ENCODE measurements around the gene HIRIP3. TPM values are rescaled to one million over a fixed set of nuclear protein-coding genes. Genes with fewer than 3 reads are reported as not detected.
"Not testable (repeated sequence)": the region's sequence is repeated elsewhere in the genome, so short reads cannot be mapped to it uniquely, and the experiment has no call there.

Gene HIRIP3
- total RNA-seq, 1 experiment from 2014 or later = 18.4 TPM

DNA sequence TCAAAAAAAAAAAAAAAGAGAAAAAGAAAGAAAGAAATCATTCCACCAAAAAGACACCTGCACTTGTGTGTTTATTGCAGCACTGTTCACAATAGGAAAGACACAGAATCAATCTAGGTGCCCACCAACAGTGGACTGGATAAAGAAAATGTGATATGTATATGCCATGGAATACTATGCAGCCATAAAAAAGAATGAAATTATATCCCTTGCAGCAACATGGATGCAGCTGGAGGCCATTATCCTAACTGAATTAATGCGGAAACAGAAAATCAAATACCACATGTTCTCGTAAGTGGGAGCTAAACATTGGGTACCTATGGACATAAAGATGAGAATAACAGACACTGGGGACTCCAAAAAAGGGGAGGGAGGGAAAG, 21.9 kb upstream of the HIRIP3 start:
- CTCF ChIA-PET = no interaction called here
- no TSS peak for BruUV-seq (replicated peaks)

GRCh38 chr16:30016555-30017276, 21.3 kb upstream of the HIRIP3 start:
- POLR2A ChIA-PET (ENCODE audit: unreplicated experiment) = no interaction called here
- intact Hi-C loops (cut with micrococcal nuclease) = no loop called here

More for the DNA sequence above, 21.9 kb upstream of the HIRIP3 start:
- H3K79me2 ChIP-seq (ENCODE audit: low read length) = no peaks in the 10 kb centered on the region
- H3F3A ChIP-seq (ENCODE audit: low read length, unreplicated experiment) = no peaks in the 10 kb centered on the region
- no peaks in the 10 kb centered on the region for H3K27me3 ChIP-seq (ENCODE audit: low read length)
- intact Hi-C loops (cut with micrococcal nuclease) = no loop called here
- H3K4me3 ChIP-seq (ENCODE audit: low read length) = no peak overlapping the region
- H4K20me1 ChIP-seq (ENCODE audit: low read length) = no peaks in the 10 kb centered on the region
- POLR2A ChIA-PET (ENCODE audit: unreplicated experiment) = no interaction called here
- DNase-seq (no peak), ATAC-seq (no peak)
- no peaks in the 10 kb centered on the region for H3K36me3 ChIP-seq (ENCODE audit: low read depth, low read length)
- no peak overlapping the region for H3K27ac ChIP-seq (ENCODE audit: low read length)
- H3K4me1 ChIP-seq (ENCODE audit: insufficient read depth, low read length) = no peaks in the 10 kb centered on the region
- no peaks in the 10 kb centered on the region for H3K9me3 ChIP-seq (ENCODE audit: low read length)
- no peak overlapping the region for H3K4me2 ChIP-seq (ENCODE audit: low read length)
- no peak overlapping the region for H2AFZ ChIP-seq (ENCODE audit: low read length)
- no peaks in the 10 kb centered on the region for H3K9me2 ChIP-seq (replicated peaks; ENCODE audit: low read length)
- H3K9ac ChIP-seq (ENCODE audit: low read length) = no peak overlapping the region
- TF ChIP-seq EZH2 (IDR thresholded peaks at IDR 0.05; ENCODE audit: low read length, unreplicated experiment) (no peak), EZH2phosphoT487 (IDR thresholded peaks at IDR 0.05; ENCODE audit: borderline replicate concordance, low read length) (no peak), CTCF (conservative IDR thresholded peaks at IDR 0.05; ENCODE audit: low read depth, low read length) (no peak)

DNA sequence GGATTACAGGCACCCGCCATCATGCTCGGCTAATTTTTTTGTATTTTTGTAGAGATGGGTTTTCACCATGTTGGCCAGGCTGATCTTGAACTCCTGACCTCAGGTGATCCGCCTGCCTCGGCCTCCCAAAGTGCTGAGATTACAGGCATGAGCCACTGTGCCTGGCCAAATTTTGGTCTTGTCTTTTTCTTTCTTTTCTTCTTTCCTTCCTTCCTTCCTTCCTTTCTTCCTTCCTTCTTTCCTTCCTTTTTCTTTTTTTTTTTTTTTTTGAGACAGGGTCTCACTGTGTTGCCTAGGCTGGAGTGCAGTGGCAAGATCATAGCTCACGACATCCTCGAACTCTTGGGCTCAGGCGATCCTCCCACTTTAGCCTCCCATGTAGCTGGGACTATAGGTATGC, 20.0 kb upstream of the HIRIP3 start:
- H3K27me3 ChIP-seq (ENCODE audit: low read length); H3K4me2 ChIP-seq (ENCODE audit: low read length); H3K9me2 ChIP-seq (replicated peaks; ENCODE audit: low read length); H4K20me1 ChIP-seq (ENCODE audit: low read length); ATAC-seq; DNase-seq; H3K4me1 ChIP-seq (ENCODE audit: insufficient read depth, low read length); H3K9me3 ChIP-seq (ENCODE audit: low read length); POLR2A ChIA-PET (ENCODE audit: unreplicated experiment); H3K79me2 ChIP-seq (ENCODE audit: low read length); H3K4me3 ChIP-seq (ENCODE audit: low read length); intact Hi-C loops (cut with micrococcal nuclease); H3K36me3 ChIP-seq (ENCODE audit: low read depth, low read length); H3K9ac ChIP-seq (ENCODE audit: low read length); BruUV-seq (replicated peaks); H3K27ac ChIP-seq (ENCODE audit: low read length); H2AFZ ChIP-seq (ENCODE audit: low read length); H3F3A ChIP-seq (ENCODE audit: low read length, unreplicated experiment): not testable (repeated sequence)
- CTCF ChIA-PET = interaction anchor here (0.6 to 1.0 kb wide), 2 partner anchors 24 to 40 kb away, joined by 3 read pairs; no protein-coding TSS in a partner anchor

More at GRCh38 chr16:30016555-30017276, 21.3 kb upstream of the HIRIP3 start:
- no TSS peak for BruUV-seq (replicated peaks)
- Histone ChIP-seq H3K27me3 (ENCODE audit: low read length) (no peaks in the 10 kb centered on the region), H4K20me1 (ENCODE audit: low read length) (no peaks in the 10 kb centered on the region), H3F3A (ENCODE audit: low read length, unreplicated experiment) (no peaks in the 10 kb centered on the region), H3K4me3 (ENCODE audit: low read length) (no peak overlapping the region), H3K4me2 (ENCODE audit: low read length) (no peak overlapping the region), H3K4me1 (ENCODE audit: insufficient read depth, low read length) (no peaks in the 10 kb centered on the region), H3K27ac (ENCODE audit: low read length) (no peak overlapping the region), H3K9ac (ENCODE audit: low read length) (no peak overlapping the region), H3K9me3 (ENCODE audit: low read length) (no peaks in the 10 kb centered on the region), H3K79me2 (ENCODE audit: low read length) (no peaks in the 10 kb centered on the region), H3K36me3 (ENCODE audit: low read depth, low read length) (no peaks in the 10 kb centered on the region), H3K9me2 (replicated peaks; ENCODE audit: low read length) (no peaks in the 10 kb centered on the region), H2AFZ (ENCODE audit: low read length) (no peak overlapping the region)
- TF ChIP-seq EZH2phosphoT487 (IDR thresholded peaks at IDR 0.05; ENCODE audit: borderline replicate concordance, low read length) = no peak
- no peak for TF ChIP-seq EZH2 (IDR thresholded peaks at IDR 0.05; ENCODE audit: low read length, unreplicated experiment)
- TF ChIP-seq CTCF (conservative IDR thresholded peaks at IDR 0.05; ENCODE audit: low read depth, low read length) = no peak
- DNase-seq (no peak), ATAC-seq (no peak)
- CTCF ChIA-PET = no interaction called here

DNA sequence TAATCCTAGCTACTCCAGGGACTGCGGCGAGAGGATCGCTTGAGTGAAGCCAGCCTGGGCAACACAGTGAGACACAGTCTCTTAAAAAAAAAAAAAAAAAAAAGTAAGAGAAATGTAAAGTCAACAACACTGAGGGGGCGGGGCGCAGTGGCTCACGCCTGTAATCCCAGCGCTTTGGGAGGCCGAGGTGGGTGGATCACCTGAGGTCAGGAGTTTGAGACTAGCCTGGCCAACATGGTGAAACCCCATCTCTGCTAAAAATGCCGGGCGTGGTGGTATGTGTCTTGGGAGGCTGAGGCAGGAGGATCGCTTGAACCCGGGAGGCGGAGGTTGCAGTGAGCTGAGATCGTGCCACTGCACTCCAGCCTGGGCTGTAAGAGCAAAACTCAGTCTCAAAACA, 17.2 kb upstream of the HIRIP3 start:
- H3F3A ChIP-seq (ENCODE audit: low read length, unreplicated experiment); H4K20me1 ChIP-seq (ENCODE audit: low read length); BruUV-seq (replicated peaks); H3K9ac ChIP-seq (ENCODE audit: low read length); ATAC-seq; H3K79me2 ChIP-seq (ENCODE audit: low read length); H3K4me1 ChIP-seq (ENCODE audit: insufficient read depth, low read length); intact Hi-C loops (cut with micrococcal nuclease); H3K9me3 ChIP-seq (ENCODE audit: low read length); H3K9me2 ChIP-seq (replicated peaks; ENCODE audit: low read length); POLR2A ChIA-PET (ENCODE audit: unreplicated experiment); DNase-seq; H2AFZ ChIP-seq (ENCODE audit: low read length); H3K36me3 ChIP-seq (ENCODE audit: low read depth, low read length); CTCF ChIA-PET; H3K4me3 ChIP-seq (ENCODE audit: low read length); H3K4me2 ChIP-seq (ENCODE audit: low read length); H3K27me3 ChIP-seq (ENCODE audit: low read length); H3K27ac ChIP-seq (ENCODE audit: low read length): not testable (repeated sequence)
